HG02938 (cell line): Measurements from ENCODE around the gene C20orf202.
"Not testable (repeated sequence)": the region's sequence is repeated elsewhere in the genome, so short reads cannot be mapped to it uniquely, and the experiment has no call there.

ENCODE experiments used
- ATAC-seq: cut with Tn5 transposase; IDR thresholded peaks from one replicate; pipeline ENCODE4 v1.9.1; 2021; ENCODE audit warnings: mild to moderate bottlenecking, moderate library complexity; ENCODE audit not compliant: unreplicated experiment

The C20orf202 gene

DNA sequence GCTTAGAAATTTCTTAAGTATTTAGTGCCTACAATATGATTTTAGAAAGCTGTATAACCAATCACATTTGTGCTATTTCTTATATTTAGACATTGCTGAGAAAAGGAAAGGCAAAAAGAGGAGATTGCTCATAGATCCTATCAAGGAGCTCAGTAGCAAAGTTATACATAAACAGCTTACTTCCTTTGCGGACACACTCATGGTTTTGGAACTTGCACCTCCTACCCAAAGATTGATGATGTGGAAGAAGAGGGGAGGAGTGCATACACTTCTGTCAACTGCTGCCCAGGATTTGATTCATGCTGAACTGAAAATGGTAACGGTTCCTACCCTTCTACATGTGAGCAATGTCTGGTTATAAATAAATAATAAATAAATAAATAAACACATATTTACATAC lies 39.3 kb downstream of the C20orf202 start:
- no peak for ATAC-seq

DNA sequence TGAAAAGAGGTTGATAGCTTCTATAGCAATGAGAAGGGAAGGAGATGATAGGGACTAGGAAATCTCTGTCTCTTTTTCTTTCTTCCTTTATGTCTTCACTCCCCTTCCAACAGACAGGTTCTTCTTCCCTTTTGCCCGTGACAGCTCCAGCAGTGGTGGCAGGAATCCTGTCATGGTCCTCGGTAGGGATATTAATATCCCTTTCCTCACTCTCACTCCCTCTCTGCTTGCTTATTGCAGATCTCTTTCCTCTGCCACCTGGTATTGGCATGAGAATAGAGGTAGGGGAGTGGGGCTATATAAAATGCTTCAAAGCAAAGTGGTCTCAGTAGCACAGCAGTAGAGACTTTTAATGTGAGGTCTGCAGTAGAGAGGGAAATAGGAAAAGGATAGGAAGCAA lies 42.3 kb downstream of the C20orf202 start:
- ATAC-seq = no peak

DNA sequence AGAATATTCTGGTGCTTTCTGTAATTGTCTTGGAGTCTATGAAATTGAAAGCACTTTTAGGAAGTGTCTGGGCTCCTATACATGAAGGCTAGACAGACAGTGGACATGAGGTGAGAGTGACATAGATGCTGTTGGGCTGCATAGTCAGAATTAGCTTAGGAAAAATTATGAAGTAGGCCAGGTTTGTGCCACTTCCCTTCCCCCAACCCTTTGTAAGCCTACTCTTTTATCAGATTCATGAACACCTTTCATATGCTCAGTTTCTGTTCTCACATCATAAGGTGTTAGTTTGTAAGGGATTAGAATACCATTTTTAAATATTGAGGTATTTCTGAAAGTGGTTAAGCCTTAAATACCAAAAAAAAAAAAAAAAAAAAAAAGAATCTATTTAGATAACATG lies 44.4 kb downstream of the C20orf202 start:
- no peak for ATAC-seq

DNA sequence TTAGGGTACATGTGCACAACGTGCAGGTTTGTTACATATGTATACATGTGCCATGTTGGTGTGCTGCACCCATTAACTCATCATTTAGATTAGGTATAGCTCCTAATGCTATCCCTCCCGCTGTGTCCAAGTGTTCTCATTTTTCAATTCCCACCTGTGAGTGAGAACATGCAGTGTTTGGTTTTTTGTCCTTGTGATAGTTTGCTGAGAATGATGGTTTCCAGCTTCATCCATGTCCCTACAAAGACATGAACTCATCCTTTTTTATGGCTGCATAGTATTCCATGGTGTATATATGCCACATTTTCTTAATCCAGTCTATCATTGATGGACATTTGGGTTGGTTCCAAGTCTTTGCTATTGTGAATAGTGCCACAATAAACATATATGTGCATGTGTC lies 47.0 kb downstream of the C20orf202 start:
- not testable (repeated sequence) for ATAC-seq

DNA sequence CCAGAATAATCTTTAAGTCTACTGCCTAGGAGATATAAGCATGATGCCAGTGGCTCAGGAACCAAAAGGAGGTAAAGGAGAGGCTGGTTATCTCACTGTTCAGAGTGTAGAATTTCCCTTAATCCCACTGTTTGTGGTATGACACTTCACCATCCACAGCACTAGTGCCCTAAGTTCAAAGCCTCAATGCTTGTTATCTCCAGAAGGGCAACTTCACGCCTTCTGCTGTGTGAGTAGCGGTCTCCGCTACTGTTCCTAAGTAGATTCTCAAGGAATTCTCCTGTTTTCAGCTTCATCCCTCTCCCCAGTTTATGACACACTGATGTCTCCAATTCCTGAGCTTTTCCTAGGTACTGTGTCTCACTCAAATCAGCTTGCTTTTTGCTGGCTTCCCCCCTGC lies 49.2 kb downstream of the C20orf202 start:
- no peak for ATAC-seq

DNA sequence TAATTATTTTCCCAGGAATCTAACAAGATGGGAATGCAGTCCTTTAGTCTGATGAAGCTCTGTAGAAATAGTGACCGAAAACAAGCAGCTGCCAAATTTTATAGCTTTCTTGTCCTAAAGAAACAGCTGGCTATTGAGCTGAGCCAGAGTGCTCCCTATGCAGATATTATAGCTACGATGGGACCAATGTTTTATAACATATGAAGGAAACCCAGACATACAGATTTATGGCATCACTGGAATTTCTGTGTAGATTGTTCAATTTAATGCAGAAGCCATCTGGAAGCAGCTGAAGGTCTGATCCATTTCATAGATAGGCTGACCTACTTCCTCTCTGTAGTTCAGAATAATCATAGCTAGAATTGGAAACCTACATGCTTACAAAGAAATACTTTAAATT lies 51.0 kb downstream of the C20orf202 start:
- no peak for ATAC-seq

DNA sequence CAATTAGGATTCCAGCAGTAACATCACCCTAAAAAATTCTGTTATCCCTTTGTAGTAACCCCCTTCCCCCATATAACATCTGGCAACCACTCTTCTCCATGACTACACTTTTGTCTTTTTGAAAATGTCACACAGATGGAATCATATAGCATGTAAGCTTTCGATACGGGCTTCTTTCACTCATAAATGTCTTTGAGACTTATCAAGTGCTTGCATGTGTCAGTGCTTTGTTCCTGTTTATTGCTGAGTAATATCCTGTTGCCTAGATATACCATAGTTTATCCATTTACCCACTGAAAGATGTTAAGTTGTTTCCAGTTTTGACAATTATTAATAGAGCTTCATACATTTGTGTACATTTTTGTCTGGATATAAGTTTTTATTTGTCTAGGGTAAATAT lies 52.4 kb downstream of the C20orf202 start:
- ATAC-seq = no peak
